ENCODE measurements around the gene RAP1GAP2.
A peak's percentile ranks its signal among the peaks of the same experiment; 100 is the strongest.
"Not testable (repeated sequence)": the region's sequence is repeated elsewhere in the genome, so short reads cannot be mapped to it uniquely, and the experiment has no call there.

RAP1GAP2 gene

DNA sequence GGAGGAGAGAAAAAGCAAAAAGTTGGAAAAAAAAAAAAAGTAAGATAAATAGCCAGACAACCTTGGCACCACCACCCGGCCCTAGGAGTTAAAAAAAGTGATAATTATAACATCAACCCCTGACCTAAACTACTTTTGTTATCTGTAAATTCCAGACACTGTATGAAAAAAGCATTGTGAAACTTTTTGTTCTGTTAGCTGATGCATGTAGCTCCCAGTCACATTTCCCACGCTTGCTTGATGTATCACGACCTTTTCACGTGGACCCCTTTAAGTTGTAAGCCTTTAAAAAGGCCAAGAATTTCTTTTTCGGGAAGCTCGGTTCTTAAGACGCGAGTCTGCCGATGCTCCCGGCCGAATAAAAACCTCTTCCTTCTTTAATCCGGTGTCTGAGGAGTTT lies 10.9 kb upstream of the RAP1GAP2 start:
- H3K27me3 ChIP-seq (ENCODE audit: control insufficient read depth in 2 of 2, insufficient read depth in 2 of 2, low read length in 2 of 2); H3K27ac ChIP-seq (ENCODE audit: low read depth in 2 of 2, low read length in 2 of 2); H3K9ac ChIP-seq (ENCODE audit: low read depth in 1 of 2, low read length in 2 of 2): not testable (repeated sequence)

DNA sequence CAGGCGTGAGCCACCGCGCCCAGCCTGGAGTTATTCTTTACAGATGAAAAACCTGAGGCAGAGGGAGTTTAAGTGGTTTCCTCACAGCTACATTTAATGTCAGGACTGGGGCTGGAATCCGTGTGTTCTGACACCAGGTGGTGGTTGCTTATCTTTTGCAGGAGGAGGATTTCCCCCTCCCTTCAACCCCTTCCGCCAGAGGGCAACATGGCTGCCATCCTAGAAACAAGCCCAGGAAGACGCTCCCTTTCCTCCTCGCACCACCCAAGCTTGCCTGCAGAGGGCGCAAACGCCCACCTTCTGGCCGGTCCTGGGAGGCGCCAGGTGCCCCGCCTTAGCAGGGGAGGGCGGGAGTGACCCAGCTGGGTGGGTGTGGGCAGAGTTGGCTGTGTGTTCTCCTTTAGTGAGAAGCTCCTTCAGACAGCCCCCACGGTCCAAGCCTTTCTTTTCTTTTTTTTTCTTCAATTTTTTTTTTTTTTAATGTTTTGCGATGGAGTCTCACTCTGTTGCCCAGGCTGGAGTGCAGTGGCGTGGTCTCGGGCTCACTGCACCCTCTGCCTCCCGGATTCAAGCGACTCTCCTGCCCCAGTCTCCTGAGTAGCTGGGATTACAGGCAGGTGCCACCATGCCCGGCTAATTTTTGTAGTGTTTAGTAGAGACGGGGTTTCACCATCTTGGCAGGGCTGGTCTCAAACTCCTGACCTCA lies 9.9 kb upstream of the RAP1GAP2 start:
- Histone ChIP-seq H3K4me3 (ENCODE audit: low read length in 2 of 2) (no peak overlapping the region), H3K36me3 (ENCODE audit: control insufficient read depth in 2 of 2, insufficient read depth in 2 of 2, low read length in 2 of 2) (no peaks in the 10 kb centered on the region), H3K27ac (ENCODE audit: low read depth in 2 of 2, low read length in 2 of 2) (peak overlapping the region; percentile 40 to 62), H3K27me3 (ENCODE audit: control insufficient read depth in 2 of 2, insufficient read depth in 2 of 2, low read length in 2 of 2) (no peaks in the 10 kb centered on the region), H3K9ac (ENCODE audit: low read depth in 1 of 2, low read length in 2 of 2) (peak overlapping the region in 1 of 2 donors; percentile 8), H3K9me3 (ENCODE audit: control insufficient read depth in 2 of 2, low read length in 2 of 2) (no peaks in the 10 kb centered on the region), H3K4me1 (ENCODE audit: control insufficient read depth in 2 of 2, insufficient read depth in 2 of 2, low read length in 2 of 2) (no peaks in the 10 kb centered on the region)

More for the DNA sequence above, 10.9 kb upstream of the RAP1GAP2 start:
- not testable (repeated sequence) for H3K4me3 ChIP-seq (ENCODE audit: low read length in 2 of 2); H3K36me3 ChIP-seq (ENCODE audit: control insufficient read depth in 2 of 2, insufficient read depth in 2 of 2, low read length in 2 of 2); H3K4me1 ChIP-seq (ENCODE audit: control insufficient read depth in 2 of 2, insufficient read depth in 2 of 2, low read length in 2 of 2); H3K9me3 ChIP-seq (ENCODE audit: control insufficient read depth in 2 of 2, low read length in 2 of 2)

DNA sequence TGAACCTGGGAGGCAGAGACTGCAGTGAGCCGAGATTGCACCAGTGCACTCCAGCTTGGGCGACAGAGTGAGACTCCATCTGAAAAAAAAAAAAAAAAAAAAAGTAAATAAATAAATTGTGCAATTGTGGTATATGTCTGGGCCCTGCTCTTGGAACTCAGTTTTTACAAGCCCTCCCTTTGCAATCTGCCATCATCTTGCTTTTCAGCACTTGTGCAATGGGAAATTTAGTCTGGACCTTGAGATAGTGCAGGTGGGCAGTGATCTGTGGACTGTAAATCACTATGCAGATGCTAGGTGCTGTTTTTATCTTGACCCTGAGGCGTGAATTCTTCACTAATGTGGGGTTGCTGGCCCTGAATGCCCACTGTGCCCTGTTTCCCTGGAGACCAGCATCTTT lies 6.5 kb upstream of the RAP1GAP2 start:
- Histone ChIP-seq H3K27ac (ENCODE audit: low read depth in 2 of 2, low read length in 2 of 2) (no peak overlapping the region), H3K4me1 (ENCODE audit: control insufficient read depth in 2 of 2, insufficient read depth in 2 of 2, low read length in 2 of 2) (no peaks in the 10 kb centered on the region), H3K9me3 (ENCODE audit: control insufficient read depth in 2 of 2, low read length in 2 of 2) (no peaks in the 10 kb centered on the region), H3K4me3 (ENCODE audit: low read length in 2 of 2) (no peak overlapping the region), H3K36me3 (ENCODE audit: control insufficient read depth in 2 of 2, insufficient read depth in 2 of 2, low read length in 2 of 2) (no peaks in the 10 kb centered on the region), H3K9ac (ENCODE audit: low read depth in 1 of 2, low read length in 2 of 2) (no peak overlapping the region), H3K27me3 (ENCODE audit: control insufficient read depth in 2 of 2, insufficient read depth in 2 of 2, low read length in 2 of 2) (no peaks in the 10 kb centered on the region)

DNA sequence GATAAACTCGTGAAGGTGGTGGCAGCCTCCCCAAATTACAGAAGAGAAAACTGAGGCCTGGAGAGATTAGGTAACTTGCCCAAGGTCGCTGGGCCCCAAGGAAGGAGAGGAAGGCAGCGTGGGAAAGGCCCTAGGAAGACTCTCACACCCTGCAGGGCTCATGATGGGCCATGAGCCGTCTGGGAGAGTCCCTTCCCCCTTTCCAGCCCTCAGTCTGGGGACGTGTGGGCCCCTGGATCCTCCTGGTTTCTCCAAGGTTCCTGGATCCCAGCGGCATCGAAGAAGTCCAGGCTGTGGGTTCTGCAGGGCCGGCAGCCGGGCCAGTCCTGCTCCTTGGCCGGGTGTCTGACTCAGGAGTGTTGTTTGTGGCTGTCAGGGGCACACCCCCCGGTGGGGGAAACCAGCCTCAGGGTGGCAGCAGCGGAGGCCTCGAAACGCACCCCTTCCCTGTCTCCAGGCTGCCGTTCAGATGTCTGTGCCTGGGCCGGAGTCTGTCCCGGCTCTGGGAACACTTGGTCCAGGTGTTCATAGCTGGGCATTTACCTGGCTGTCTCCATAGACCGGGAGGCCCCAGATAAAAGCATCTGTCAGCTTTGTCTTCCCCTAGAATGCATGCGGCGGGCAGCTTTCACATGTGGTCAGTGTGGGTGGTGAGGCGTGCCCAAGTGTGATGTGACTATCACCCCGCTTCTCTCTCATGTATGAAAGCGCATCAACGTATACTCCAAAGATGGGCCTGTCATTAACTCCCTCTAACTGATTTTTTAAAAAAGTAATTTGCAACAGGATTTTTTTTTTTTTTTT lies 3.7 kb upstream of the RAP1GAP2 start:
- no peak overlapping the region for H3K27ac ChIP-seq (ENCODE audit: low read depth in 2 of 2, low read length in 2 of 2)
- peaks cover 23 to 24% of the 10 kb centered on the region in 2 donors for H3K4me1 ChIP-seq (ENCODE audit: control insufficient read depth in 2 of 2, insufficient read depth in 2 of 2, low read length in 2 of 2)
- H3K27me3 ChIP-seq (ENCODE audit: control insufficient read depth in 2 of 2, insufficient read depth in 2 of 2, low read length in 2 of 2), result no peaks in the 10 kb centered on the region
- no peaks in the 10 kb centered on the region for H3K36me3 ChIP-seq (ENCODE audit: control insufficient read depth in 2 of 2, insufficient read depth in 2 of 2, low read length in 2 of 2)
- H3K9ac ChIP-seq (ENCODE audit: low read depth in 1 of 2, low read length in 2 of 2), result no peak overlapping the region
- H3K4me3 ChIP-seq (ENCODE audit: low read length in 2 of 2), result no peak overlapping the region
- no peaks in the 10 kb centered on the region for H3K9me3 ChIP-seq (ENCODE audit: control insufficient read depth in 2 of 2, low read length in 2 of 2)

DNA sequence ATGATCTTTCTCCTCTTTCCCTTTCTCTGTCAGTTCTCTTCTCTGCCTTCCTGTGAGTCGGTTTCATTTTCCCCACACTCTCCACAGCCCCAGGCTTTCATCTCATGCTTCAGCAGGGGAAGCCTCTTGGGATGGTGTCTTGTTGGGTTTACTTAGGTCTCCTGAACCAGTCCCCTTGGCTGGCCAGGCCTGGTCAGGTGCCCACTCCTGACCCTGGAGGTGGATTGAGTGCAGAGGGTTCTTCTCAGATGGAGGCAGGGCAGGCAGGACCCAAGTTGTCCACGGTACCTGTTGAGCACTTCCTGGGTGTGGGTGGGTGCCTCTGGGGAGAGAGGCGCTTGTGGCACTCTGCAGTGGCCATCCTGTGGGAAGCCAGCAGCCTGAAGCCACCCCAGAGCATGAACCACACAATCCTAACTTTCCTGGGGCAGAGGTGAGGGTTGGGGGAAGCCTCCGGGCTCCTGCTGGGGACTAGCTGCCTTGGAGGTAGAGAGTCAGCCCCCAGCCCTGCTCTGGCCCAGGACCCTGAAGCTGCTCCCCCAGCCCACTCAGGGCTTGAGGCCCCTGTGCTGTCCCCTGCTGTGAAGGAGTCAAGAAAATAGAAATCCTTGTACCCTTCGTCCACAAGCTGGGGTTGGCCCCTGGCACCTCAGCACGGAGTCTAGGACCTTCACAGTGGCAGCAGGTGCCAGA lies 2.0 kb upstream of the RAP1GAP2 start:
- H3K9me3 ChIP-seq (ENCODE audit: control insufficient read depth in 2 of 2, low read length in 2 of 2), result no peaks in the 10 kb centered on the region
- peaks cover 28 to 33% of the 10 kb centered on the region in 2 donors for H3K4me1 ChIP-seq (ENCODE audit: control insufficient read depth in 2 of 2, insufficient read depth in 2 of 2, low read length in 2 of 2)
- no peaks in the 10 kb centered on the region for H3K36me3 ChIP-seq (ENCODE audit: control insufficient read depth in 2 of 2, insufficient read depth in 2 of 2, low read length in 2 of 2)
- no peaks in the 10 kb centered on the region for H3K27me3 ChIP-seq (ENCODE audit: control insufficient read depth in 2 of 2, insufficient read depth in 2 of 2, low read length in 2 of 2)
- H3K27ac ChIP-seq (ENCODE audit: low read depth in 2 of 2, low read length in 2 of 2), result no peak overlapping the region
- no peak overlapping the region for H3K9ac ChIP-seq (ENCODE audit: low read depth in 1 of 2, low read length in 2 of 2)
- no peak overlapping the region for H3K4me3 ChIP-seq (ENCODE audit: low read length in 2 of 2)

DNA sequence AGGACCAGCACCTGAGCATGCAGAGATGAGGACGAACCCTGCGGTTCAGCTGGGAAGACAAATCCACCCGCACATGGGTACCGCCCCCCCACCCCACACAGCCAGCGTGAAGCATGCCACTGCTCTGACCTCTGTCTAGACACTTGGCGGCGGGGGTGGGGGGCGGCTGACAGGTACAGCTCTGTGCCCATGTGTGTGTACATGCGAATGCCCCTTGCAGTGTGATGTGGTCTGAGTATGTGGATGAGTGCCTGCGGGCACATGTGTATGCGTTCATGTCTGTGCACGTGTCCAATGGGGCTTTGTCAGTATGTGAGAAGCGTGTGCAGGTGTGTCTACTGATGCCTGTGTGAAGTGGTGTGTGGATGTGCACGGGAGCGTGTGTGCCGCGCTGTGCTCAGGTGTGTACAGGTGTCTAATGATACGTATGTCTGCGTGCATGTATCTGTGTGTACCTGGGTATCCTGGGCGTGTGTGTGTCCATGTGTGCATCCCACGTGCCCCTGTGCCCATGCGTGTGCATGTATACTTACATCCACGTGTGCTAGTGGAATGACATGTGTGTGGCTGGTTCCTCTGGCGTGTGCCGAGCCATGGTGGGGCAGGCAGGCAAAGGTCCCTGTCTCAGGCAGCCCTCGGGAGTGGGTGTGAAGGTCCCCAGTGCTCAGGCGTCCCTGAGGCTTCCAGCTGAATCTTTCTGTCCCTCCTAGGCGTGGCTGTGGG lies 636 bp upstream of the RAP1GAP2 start:
- H3K27ac ChIP-seq (ENCODE audit: low read depth in 2 of 2, low read length in 2 of 2), result peak overlapping the region; percentile 36 to 48

DNA sequence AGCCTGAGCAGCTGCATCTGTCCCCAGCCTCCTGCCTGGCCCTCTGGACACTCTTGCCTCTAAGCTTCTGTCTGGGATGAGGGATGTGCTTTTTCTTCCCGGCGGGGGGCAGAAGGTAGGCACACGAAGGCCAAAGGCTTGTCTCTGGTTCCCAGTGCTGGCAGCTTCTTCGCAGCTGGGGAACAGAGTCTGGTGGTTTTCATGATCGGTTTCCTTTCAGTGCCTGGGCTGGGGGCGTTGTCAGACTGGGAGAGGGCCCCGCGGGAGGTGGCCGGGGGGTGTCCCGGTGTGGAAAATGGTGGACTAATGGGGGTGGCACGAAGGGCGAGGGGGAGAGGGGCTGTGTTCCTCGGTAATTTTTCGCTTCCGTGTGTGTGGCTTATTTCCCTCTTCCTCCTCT lies 988 bp downstream of the RAP1GAP2 start:
- Histone ChIP-seq H3K4me1 (ENCODE audit: control insufficient read depth in 2 of 2, insufficient read depth in 2 of 2, low read length in 2 of 2) (peaks cover 28 to 33% of the 10 kb centered on the region in 2 donors), H3K9ac (ENCODE audit: low read depth in 1 of 2, low read length in 2 of 2) (peak overlapping the region; percentile 43 to 69), H3K27me3 (ENCODE audit: control insufficient read depth in 2 of 2, insufficient read depth in 2 of 2, low read length in 2 of 2) (no peaks in the 10 kb centered on the region), H3K9me3 (ENCODE audit: control insufficient read depth in 2 of 2, low read length in 2 of 2) (no peaks in the 10 kb centered on the region), H3K27ac (ENCODE audit: low read depth in 2 of 2, low read length in 2 of 2) (peak overlapping the region; percentile 74 to 75), H3K4me3 (ENCODE audit: low read length in 2 of 2) (peak overlapping the region; percentile 51 to 71), H3K36me3 (ENCODE audit: control insufficient read depth in 2 of 2, insufficient read depth in 2 of 2, low read length in 2 of 2) (peaks cover 2 to 6% of the 10 kb centered on the region in 2 donors)

More for the DNA sequence above, 636 bp upstream of the RAP1GAP2 start:
- Histone ChIP-seq H3K9ac (ENCODE audit: low read depth in 1 of 2, low read length in 2 of 2) (peak overlapping the region; percentile 26 to 69), H3K4me3 (ENCODE audit: low read length in 2 of 2) (peak overlapping the region; percentile 51 to 71), H3K27me3 (ENCODE audit: control insufficient read depth in 2 of 2, insufficient read depth in 2 of 2, low read length in 2 of 2) (no peaks in the 10 kb centered on the region), H3K9me3 (ENCODE audit: control insufficient read depth in 2 of 2, low read length in 2 of 2) (no peaks in the 10 kb centered on the region), H3K4me1 (ENCODE audit: control insufficient read depth in 2 of 2, insufficient read depth in 2 of 2, low read length in 2 of 2) (peaks cover 28 to 33% of the 10 kb centered on the region in 2 donors), H3K36me3 (ENCODE audit: control insufficient read depth in 2 of 2, insufficient read depth in 2 of 2, low read length in 2 of 2) (no peaks in the 10 kb centered on the region)

DNA sequence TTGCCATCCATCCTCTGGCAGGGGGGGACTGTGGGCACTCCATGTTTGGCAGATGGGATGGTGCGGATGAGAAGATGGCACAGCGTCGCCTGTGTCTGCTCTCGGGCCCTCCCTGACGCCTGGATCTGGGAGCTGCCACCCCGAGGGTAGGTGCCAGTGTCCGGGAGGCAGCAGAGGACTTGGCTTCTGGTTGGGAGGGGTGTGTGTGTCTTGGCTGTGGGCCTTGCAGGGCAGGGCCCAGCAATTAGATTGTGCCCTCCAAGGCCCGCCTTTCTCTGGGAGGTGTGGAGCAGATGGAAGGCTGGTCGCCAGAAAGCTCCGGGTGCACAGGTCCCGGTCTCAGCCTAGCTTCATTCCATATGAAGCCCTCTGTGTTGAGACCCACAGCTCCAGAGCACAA lies 1.4 kb downstream of the RAP1GAP2 start:
- peak overlapping the region; percentile 74 to 75 for H3K27ac ChIP-seq (ENCODE audit: low read depth in 2 of 2, low read length in 2 of 2)

DNA sequence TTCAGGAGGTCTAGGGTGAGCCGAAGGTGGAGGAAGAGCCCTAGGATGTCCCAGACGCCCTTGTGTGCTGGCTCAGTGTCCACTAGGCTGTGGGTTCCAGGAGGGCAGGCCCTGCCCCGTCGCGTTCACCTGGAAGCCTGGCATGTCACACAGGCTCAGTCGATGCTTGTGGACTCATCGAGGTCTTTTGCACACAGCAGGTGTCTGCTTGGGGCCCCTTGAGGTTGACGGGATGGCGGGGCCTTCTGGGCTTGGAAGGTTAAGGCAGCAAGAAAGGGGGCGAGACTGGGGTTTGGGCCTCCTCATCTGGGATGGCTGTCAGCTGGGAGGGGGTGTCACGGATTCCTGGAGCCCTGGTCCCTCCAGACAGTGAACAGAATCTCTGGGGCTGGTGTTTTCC lies 1.9 kb downstream of the RAP1GAP2 start:
- no peaks in the 10 kb centered on the region for H3K9me3 ChIP-seq (ENCODE audit: control insufficient read depth in 2 of 2, low read length in 2 of 2)
- no peaks in the 10 kb centered on the region for H3K27me3 ChIP-seq (ENCODE audit: control insufficient read depth in 2 of 2, insufficient read depth in 2 of 2, low read length in 2 of 2)
- peaks cover 28 to 33% of the 10 kb centered on the region in 2 donors for H3K4me1 ChIP-seq (ENCODE audit: control insufficient read depth in 2 of 2, insufficient read depth in 2 of 2, low read length in 2 of 2)
- H3K27ac ChIP-seq (ENCODE audit: low read depth in 2 of 2, low read length in 2 of 2), result no peak overlapping the region
- peaks cover 2 to 6% of the 10 kb centered on the region in 2 donors for H3K36me3 ChIP-seq (ENCODE audit: control insufficient read depth in 2 of 2, insufficient read depth in 2 of 2, low read length in 2 of 2)
- H3K9ac ChIP-seq (ENCODE audit: low read depth in 1 of 2, low read length in 2 of 2), result peak overlapping the region in 1 of 2 donors; percentile 34
- H3K4me3 ChIP-seq (ENCODE audit: low read length in 2 of 2), result peak overlapping the region; percentile 37 to 51

More for the DNA sequence above, 1.4 kb downstream of the RAP1GAP2 start:
- no peaks in the 10 kb centered on the region for H3K27me3 ChIP-seq (ENCODE audit: control insufficient read depth in 2 of 2, insufficient read depth in 2 of 2, low read length in 2 of 2)
- H3K4me1 ChIP-seq (ENCODE audit: control insufficient read depth in 2 of 2, insufficient read depth in 2 of 2, low read length in 2 of 2), result peaks cover 28 to 33% of the 10 kb centered on the region in 2 donors
- H3K4me3 ChIP-seq (ENCODE audit: low read length in 2 of 2), result peak overlapping the region; percentile 51 to 71
- peaks cover 2 to 6% of the 10 kb centered on the region in 2 donors for H3K36me3 ChIP-seq (ENCODE audit: control insufficient read depth in 2 of 2, insufficient read depth in 2 of 2, low read length in 2 of 2)
- peak overlapping the region; percentile 43 to 69 for H3K9ac ChIP-seq (ENCODE audit: low read depth in 1 of 2, low read length in 2 of 2)
- no peaks in the 10 kb centered on the region for H3K9me3 ChIP-seq (ENCODE audit: control insufficient read depth in 2 of 2, low read length in 2 of 2)

Measured in mucosa of rectum (tissue), 2 donors.